PC-3 (cell line): ENCODE measurements around the gene PSG7.

ENCODE experiments used
- EZH2phosphoT487 ChIP-seq: fragments of 300-600 bp; sonication (generic); IDR thresholded peaks from 2 replicates; pipeline ENCODE4 v1.6.1; 2018; ENCODE audit warnings: mild to moderate bottlenecking, antibody characterized with exemption, low read length, borderline replicate concordance
- TF ChIP-seq, protein P1 (sequence below): fragments of 300-600 bp; sonication (generic); conservative IDR thresholded peaks from 2 replicates; pipeline ENCODE4 v1.5.1; 2017; ENCODE audit warnings: antibody characterized with exemption, low read depth, mild to moderate bottlenecking, low read length

GRCh38 chr19:42919757-42920079, 17.3 kb downstream of the PSG7 start:
- TF ChIP-seq, protein P1, sequence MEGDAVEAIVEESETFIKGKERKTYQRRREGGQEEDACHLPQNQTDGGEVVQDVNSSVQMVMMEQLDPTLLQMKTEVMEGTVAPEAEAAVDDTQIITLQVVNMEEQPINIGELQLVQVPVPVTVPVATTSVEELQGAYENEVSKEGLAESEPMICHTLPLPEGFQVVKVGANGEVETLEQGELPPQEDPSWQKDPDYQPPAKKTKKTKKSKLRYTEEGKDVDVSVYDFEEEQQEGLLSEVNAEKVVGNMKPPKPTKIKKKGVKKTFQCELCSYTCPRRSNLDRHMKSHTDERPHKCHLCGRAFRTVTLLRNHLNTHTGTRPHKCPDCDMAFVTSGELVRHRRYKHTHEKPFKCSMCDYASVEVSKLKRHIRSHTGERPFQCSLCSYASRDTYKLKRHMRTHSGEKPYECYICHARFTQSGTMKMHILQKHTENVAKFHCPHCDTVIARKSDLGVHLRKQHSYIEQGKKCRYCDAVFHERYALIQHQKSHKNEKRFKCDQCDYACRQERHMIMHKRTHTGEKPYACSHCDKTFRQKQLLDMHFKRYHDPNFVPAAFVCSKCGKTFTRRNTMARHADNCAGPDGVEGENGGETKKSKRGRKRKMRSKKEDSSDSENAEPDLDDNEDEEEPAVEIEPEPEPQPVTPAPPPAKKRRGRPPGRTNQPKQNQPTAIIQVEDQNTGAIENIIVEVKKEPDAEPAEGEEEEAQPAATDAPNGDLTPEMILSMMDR: no peak
- no peak for TF ChIP-seq EZH2phosphoT487
